ENCODE data around the gene KIR2DL3.
"Not testable (repeated sequence)": the region's sequence is repeated elsewhere in the genome, so short reads cannot be mapped to it uniquely, and the experiment has no call there.

- not testable (repeated sequence) for TF ChIP-seq EP300, POLR2A (IDR thresholded peaks at IDR 0.05)
Measured at GRCh38 chr19:54741950-54742349, 3.6 kb downstream of the KIR2DL3 start.
